ACHN (cell line): Measurements from ENCODE around the gene FAM184B.

Source experiments
- DNase-seq: peaks from one replicate; pipeline ENCODE4 v3.0.0-alpha.2; 2015
- in situ Hi-C: cut with HindIII; loops from 2 replicates; pipeline ENCODE4 v1.10.0; 2017; ENCODE audit warnings: low sequenced_read_pairs, low pct_ligation_motif_present, low pct_unique_long_range_greater_than_20kb

FAM184B gene

DNA sequence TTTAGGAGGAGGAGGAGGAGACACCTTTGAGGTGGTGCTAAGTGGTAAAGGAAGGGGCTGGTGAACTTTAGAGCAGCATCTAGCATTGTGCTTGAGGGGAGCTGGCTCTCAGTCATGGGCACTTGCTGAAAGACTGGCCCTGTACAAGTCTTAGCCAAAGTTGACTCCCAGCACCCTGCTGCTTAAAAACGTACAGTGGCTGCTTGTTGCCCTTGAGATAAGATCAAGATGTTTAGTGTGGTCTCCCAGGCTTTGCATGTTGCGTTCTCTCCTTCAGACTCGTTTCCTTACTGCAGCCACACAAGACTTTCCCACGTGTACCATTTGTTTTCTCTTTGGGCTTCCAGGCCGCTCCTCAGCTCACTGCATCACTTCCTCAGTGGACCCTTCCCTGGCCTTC lies 165.1 kb downstream of the FAM184B start:
- in situ Hi-C loops = no loop called here
- no peak for DNase-seq

DNA sequence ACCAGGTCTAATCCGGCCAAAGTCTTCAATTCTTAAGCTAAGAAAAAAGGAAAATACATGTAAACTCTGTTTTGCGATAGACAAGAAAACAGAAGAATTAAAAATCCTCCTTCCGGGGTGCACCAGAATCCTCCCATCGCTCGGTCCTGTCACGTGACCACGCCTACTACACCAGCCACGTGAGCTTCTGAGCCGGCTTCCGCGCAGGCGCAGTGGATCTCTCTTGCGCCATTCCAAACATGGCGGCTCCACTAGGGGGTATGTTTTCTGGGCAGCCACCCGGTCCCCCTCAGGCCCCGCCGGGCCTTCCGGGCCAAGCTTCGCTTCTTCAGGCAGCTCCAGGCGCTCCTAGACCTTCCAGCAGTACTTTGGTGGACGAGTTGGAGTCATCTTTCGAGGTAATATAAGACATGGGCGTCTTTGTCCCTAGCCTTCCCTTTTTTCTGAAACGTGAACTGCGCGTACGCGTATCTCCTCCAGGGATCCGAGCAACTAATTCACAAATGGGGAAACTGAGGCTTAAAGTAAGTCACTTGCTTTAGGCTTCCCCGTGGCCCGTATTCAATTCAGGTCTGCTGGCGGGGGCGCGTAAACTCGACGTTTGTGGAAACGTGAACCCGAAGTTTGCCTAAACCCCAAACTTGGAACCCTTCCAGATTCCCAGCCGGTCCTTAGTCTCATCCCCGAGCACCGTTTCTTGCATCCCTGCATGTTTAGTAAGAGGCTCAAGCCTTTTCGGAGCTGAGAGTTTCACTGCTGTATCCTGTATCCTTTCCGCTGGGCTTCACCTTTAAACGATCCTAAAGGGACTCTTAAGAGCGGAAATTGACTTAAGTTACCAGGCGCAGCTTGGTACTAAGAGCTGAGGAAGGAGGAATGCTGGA lies 166.8 kb downstream of the FAM184B start, which contains the start of gene MED28:
TSS of gene MED28 (plus strand) at position 226 of the 884 bp plus-strand sequence. CDS start at position 240, 14 bp downstream.
- in situ Hi-C loops = no loop called here
- DNase-seq = peak; percentile 94

DNA sequence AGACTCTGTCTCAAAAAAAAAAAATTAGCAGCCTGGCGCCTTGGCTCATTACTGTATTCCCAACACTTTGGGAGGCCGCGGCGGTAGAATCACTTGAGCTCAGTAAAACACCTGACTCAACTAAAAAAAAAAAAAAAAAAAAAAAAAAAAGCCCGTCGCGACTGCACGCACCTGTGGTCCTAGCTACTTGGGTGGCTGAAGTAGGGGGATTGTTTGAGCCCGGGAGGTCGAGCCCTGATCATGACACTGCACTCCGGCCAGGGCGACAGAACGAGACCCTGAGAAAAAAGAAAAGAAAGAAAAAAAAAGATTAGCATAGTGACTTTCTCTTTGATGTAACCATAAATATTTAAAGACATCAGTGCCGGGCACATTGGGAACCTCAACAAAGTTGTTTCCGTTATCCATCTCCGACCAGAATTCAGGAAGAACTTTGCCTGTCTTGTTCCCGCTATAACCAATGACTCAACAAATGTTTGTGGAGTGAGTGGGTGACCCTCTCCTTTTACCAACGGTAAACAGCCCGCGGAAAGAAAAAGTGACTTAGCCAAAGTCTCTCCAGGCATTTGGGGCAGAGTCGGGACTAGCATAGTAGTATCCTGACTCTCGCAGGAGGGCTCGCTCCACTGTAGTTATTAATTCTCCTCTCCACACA lies 167.5 kb downstream of the FAM184B start:
- DNase-seq = peak; percentile 77
- in situ Hi-C loops = no loop called here

DNA sequence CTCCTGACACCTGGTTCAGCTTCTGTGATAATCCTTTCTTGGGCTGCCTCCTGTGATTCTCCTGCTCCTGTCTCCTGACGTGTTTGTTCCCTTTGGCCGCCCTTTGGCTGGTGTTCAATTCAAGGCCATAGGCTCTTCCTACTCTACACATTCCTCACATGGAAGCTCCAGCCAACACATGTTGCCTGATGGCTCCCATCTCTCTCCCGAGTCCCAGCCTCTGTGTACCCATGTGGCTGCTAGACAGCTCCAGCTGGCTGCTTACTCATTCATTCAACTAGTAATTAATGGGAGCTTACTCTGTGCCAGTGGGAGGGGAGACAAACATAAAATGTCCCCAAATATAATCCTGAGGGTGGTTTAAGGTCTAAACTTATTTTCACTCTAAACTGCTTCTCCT lies 176.2 kb downstream of the FAM184B start:
- DNase-seq = no peak
- in situ Hi-C loops = no loop called here

DNA sequence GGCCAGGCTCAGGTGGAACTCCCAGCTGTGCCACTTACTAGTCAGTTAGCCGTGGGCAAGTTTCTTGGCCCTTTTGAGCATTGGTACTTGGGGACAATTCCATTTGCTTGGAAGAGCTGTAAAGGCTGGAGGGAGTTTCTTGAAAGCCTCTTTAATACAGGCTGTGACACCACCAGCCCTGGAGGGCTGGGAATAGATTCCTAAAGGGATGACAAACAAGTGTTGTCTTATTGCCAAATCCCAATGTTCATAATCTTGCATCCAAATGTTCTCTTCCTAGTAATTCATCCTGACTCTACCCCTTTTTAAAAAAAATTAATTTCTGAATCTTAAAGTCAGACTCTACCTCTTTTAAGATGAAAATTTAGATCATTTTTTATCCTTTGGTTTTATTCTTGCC lies 181.6 kb downstream of the FAM184B start:
- in situ Hi-C loops = no loop called here
- no peak for DNase-seq

DNA sequence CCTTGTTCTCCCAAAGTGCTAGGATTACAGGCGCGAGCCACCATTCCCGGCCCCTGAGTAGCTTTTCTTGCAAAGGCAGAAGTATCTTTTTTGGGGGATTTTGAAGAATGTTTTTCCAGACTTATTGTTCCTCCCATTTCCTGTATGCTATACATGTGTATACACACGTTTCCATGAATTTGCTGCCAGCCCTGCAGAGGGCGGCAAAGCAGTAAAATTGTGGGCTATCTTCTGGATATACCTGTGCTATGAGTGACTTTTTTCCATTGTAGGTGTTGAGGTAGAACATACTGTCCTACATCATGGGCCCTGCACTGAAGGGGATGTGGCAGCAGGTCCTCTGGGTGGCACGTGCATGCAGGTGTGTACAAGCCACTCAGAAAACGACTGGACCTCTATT lies 183.9 kb downstream of the FAM184B start:
- in situ Hi-C loops = no loop called here
- peak; percentile 28 for DNase-seq

DNA sequence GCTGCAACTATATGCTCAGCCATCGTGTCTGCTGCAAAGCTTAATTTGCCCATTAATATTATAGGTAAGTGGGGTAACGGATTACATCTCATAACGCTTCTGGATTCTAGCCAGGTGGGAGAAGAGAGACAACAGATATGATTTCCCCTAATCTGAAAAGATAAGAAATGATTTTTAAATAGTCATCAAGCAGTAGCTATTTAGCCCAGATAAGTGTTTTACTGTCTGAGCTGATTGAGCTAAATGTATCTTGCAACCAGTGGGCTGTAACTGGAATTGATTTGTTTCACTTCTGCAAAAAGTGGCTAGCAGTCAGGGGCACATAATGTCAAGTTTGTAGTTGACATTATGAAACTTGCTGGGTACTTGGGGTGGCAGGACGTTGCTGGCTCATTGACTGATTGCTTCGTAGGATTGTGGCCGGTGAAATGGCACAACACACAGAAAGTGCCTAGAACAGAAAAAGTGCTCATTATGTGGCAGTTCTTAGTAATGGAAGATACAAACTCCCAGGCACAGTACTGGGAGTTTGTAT lies 185.9 kb downstream of the FAM184B start:
- DNase-seq = no peak
- in situ Hi-C loops = no loop called here

DNA sequence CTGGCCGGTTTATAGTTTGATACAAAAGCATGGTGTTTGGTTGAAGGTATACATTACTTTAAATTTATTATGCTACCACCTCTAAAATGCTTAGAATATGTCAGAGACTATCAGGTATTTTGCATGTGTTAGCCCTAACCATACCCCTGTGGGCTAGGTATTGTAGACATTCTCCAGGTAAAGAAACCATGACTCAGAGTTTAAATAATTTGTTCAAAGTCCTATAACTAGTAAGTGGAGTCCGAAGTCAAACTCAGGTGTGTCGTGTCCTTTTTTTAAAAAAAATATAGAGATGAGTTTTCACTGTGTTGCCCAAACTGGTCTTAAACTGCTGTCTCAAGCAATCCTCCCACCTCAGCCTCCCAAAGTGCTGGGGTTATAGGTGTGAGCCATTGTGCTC lies 192.1 kb downstream of the FAM184B start:
- DNase-seq = no peak
- in situ Hi-C loops = no loop called here

DNA sequence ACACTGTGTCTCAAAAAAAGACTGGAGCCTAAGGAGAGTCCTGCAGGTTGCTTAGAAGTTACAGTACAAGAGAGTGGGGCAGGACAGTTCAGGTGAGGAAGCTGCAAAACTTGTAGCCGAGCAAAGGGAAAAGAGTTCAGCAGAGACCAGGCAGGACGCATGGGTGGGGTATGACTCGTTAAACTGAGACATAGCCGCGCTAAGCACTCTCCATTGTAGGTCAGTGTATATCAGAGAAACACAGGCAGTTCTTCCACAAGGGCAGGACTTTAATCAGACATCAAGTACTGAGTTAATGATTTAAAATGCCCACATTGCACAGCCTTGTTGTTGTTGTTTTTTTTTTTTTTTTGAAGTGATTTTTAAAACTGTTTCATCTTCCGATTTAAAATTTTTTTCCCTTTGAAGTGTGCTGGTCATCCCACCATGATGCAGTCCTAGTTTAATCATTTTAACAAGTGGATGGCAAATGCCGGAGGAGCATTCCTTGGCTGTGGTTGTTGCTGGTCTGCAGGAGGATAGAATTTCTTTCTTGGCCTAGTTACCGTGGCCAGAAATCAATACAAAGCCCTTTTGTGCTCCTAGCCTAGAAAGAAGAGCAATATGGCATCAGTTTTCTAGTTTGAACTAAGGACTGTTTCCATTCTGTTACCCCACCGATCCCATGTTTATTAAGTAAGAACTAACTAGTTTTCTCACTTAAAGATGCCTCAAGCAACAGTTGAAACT lies 194.2 kb downstream of the FAM184B start:
- in situ Hi-C loops = no loop called here
- DNase-seq = no peak

DNA sequence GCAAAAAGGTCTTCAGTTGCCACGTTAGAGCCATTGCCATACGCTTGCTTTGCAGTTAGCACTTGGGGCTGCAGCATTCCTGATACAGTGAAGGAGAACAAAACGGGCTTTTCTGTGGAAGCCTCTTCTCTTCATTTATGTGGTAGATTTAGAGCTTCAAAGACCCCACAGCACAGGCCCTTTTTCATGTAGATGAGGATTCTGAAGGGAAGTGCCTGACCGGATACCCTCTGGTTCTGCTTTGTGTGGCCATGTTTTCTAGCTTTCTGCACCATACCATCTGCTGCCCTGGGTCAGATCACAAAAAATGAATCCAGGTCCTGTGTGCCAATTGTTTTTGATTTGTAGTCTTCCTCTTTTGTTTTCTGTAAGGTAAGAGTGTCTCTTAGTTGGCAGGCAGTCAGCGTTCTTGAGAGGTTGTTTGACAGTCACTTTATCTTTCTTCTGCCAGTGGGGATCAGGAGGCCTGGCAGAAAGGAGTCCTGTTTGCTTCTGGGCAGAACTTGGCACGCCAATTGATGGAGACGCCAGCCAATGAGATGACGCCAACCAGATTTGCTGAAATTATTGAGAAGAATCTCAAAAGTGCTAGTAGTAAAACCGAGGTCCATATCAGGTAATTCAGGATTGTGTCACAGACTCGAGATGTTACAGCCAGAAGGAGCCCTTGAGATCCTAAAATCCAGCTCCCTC lies 196.8 kb downstream of the FAM184B start:
- in situ Hi-C loops = no loop called here
- no peak for DNase-seq

DNA sequence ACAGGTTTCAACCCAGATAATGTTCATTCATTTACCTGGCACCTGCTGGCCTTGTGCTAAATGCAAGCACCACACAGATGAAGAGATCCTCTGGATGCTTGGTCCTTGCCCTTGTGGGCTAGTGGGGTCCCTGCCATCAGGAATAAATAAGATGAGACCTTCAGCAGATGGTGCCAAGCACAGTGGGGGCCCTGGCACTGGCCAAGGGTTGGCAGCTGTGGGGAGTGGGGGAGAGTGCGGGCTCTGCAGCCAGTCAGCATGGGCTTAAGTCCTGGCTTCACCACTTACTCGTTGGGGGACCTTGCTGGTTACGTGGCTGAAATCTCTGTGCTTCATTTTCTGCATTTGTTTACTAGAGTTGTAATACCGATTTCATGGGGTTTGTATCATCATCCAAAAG lies 197.5 kb downstream of the FAM184B start:
- in situ Hi-C loops = no loop called here

DNA sequence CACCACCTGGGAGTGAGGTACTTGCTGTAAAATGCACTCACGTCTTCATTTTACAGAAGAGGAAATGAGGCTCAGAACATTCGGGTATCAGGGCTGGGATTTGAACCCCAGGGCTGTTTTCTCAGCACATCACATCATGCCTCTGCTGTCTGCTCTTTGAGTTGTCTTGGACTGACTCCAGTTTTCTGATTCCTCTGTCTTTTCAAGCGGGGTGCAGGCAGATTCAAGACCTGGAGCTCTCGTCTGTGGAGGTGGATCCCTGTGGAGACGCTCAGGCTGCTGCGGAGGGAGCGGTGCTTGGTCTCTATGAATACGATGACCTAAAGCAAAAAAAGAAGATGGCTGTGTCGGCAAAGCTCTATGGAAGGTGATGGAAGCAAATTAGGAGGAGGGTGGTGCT lies 198.1 kb downstream of the FAM184B start:
- DNase-seq = no peak
- in situ Hi-C loops = no loop called here

More for the DNA sequence above, 197.5 kb downstream of the FAM184B start:
- no peak for DNase-seq

DNA sequence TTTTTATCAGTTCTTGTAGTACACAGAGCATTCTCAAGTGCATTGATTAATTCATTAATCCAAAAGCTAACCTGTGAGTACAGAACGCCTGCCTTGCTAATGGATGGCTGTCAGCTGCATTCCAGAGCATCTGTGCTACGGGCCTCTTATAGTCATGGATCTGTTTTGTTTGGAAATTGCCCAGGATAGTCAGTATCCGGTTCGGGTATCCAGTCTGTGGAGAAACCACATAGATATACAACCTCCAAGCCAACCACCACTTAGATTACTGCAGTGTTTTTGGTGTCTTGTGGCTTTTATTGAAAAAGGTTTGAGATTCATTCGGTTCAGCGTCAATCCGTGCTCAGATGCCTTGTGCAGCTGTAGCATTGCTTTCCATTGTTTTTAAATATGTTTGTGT lies 200.5 kb downstream of the FAM184B start:
- in situ Hi-C loops = no loop called here
- DNase-seq = no peak
